Mucosa of descending colon (tissue), 3 donors: ENCODE results near the gene NEB. TPM values are rescaled to one million over a fixed set of nuclear protein-coding genes. Genes with fewer than 3 reads are reported as not detected.
"Not testable (repeated sequence)": the region's sequence is repeated elsewhere in the genome, so short reads cannot be mapped to it uniquely, and the experiment has no call there.

Experiments
- ATAC-seq: fragments of 200-7000 bp; cut with Tn5 transposase; one replicate; pipeline ENCODE4 v1.9.1; 2020; ENCODE audit warnings: mild to moderate bottlenecking, moderate library complexity
- DNase-seq, 3 donors: peaks; one replicate each; pipeline ENCODE4 v3.0.0-alpha.2; 2020
- H3K36me3 ChIP-seq: fragments of 200-600 bp; one replicate; pipeline ENCODE4 v1.8.0; 2021; ENCODE audit warnings: low read depth, mild to moderate bottlenecking
- H3K4me1 ChIP-seq: fragments of 200-600 bp; one replicate; pipeline ENCODE4 v1.8.0; 2021; ENCODE audit warnings: low read depth, mild to moderate bottlenecking
- H3K4me3 ChIP-seq: fragments of 200-600 bp; one replicate; pipeline ENCODE4 v1.8.0; 2021; ENCODE audit warnings: mild to moderate bottlenecking
- H3K9me3 ChIP-seq: fragments of 200-600 bp; one replicate; pipeline ENCODE4 v1.8.0; 2021; ENCODE audit warnings: mild to moderate bottlenecking
- CTCF ChIP-seq: fragments of 200-600 bp; IDR thresholded peaks from one replicate; pipeline ENCODE4 v1.8.0; 2022; ENCODE audit warnings: antibody characterized with exemption, mild to moderate bottlenecking
- intact Hi-C, 2 donors: fragments of 100-400 bp; cut with DNase I in 1 of 2; cut with micrococcal nuclease in 1 of 2; formaldehyde crosslinking; loops; one replicate each; pipeline versions ENCODE4 v1.11.0 to v1.11.1; 2022; cut with DNase I, micrococcal nuclease
- total RNA-seq, 3 donors: library from RNA; stranded (reverse); fragmentation: NEBNext Ultra II Directional in 2 of 3; extraction: Animal tissue kit (Norgen Biotek cat#: 25700) in 2 of 3; gene quantifications; one replicate each; pipeline versions ENCODE4 v1.2.1 to v1.2.4, GENCODE V29; 2021 to 2023
- donor health status: DM: no; HTN: no; CAD: no; lungs with moderate emphysema.
- donor health status: DM: no; HTN: no; CAD: no.
- donor health status: DM: no; HTN: yes; CAD: no.

The NEB gene
- total RNA-seq, 3 donors from 2014 or later: 0.54 to 1.1 (median 0.82) TPM

- ATAC-seq: no peak
Observed at GRCh38 chr2:151569167-151569566, 165.1 kb downstream of the NEB start.

GRCh38 chr2:151568501-151568900 is 165.8 kb downstream of the NEB start:
- intact Hi-C loops: no loop called here
- Histone ChIP-seq H3K4me1 (no peaks in the 10 kb centered on the region), H3K36me3 (no peaks in the 10 kb centered on the region), H3K4me3 (no peak overlapping the region), H3K9me3 (no peaks in the 10 kb centered on the region)
- no peak for TF ChIP-seq CTCF
- no peak for DNase-seq
- no peak for ATAC-seq

More at GRCh38 chr2:151569167-151569566, 165.1 kb downstream of the NEB start:
- no peak for DNase-seq
- H3K36me3 ChIP-seq: no peaks in the 10 kb centered on the region
- no peaks in the 10 kb centered on the region for H3K9me3 ChIP-seq
- TF ChIP-seq CTCF: no peak
- H3K4me1 ChIP-seq: no peaks in the 10 kb centered on the region
- H3K4me3 ChIP-seq: no peak overlapping the region
- intact Hi-C loops: no loop called here

GRCh38 chr2:151567006-151567405 is 167.3 kb downstream of the NEB start:
- DNase-seq (no peak), ATAC-seq (no peak)
- Histone ChIP-seq H3K4me1 (no peaks in the 10 kb centered on the region), H3K36me3 (no peaks in the 10 kb centered on the region), H3K4me3 (no peak overlapping the region), H3K9me3 (no peaks in the 10 kb centered on the region)
- intact Hi-C loops: no loop called here
- TF ChIP-seq CTCF: no peak

- TF ChIP-seq CTCF: no peak
- DNase-seq: no peak
- intact Hi-C loops: no loop called here
- Histone ChIP-seq H3K4me1 (no peaks in the 10 kb centered on the region), H3K9me3 (no peaks in the 10 kb centered on the region), H3K36me3 (no peaks in the 10 kb centered on the region), H3K4me3 (no peak overlapping the region)
- ATAC-seq: no peak
Observed at GRCh38 chr2:151562398-151562797, 171.9 kb downstream of the NEB start.

GRCh38 chr2:151560289-151560688 is 174.0 kb downstream of the NEB start:
- Histone ChIP-seq H3K9me3 (no peaks in the 10 kb centered on the region), H3K4me1 (no peaks in the 10 kb centered on the region), H3K36me3 (no peaks in the 10 kb centered on the region), H3K4me3 (no peak overlapping the region)
- intact Hi-C loops: no loop called here
- no peak for TF ChIP-seq CTCF
- DNase-seq: no peak
- ATAC-seq: no peak

GRCh38 chr2:151559431-151559830 is 174.8 kb downstream of the NEB start:
- DNase-seq, ATAC-seq, H3K36me3 ChIP-seq, H3K9me3 ChIP-seq, H3K4me3 ChIP-seq, H3K4me1 ChIP-seq, intact Hi-C loops: not testable (repeated sequence)

GRCh38 chr2:151557883-151558282 is 176.4 kb downstream of the NEB start:
- DNase-seq, ATAC-seq, H3K36me3 ChIP-seq, H3K4me1 ChIP-seq, H3K9me3 ChIP-seq, H3K4me3 ChIP-seq, intact Hi-C loops: not testable (repeated sequence)
